Smooth muscle cell (in vitro differentiated cells): ENCODE measurements around the gene RBKS. TPM values are rescaled to one million over a fixed set of nuclear protein-coding genes. Genes with fewer than 3 reads are reported as not detected.

ENCODE experiments used
- DNase-seq: peaks from one replicate; lab custom pipeline; 2025; ENCODE audit not compliant: unreplicated experiment; lab: John Stamatoyannopoulos, UW
- H2AFZ ChIP-seq: fragments of 200-600 bp; sonication (generic); 2 replicates; pipeline ENCODE4 v1.6.0; 2016; ENCODE audit warnings: antibody characterized with exemption, low read depth, mild to moderate bottlenecking
- H3F3A ChIP-seq: fragments of 200-600 bp; sonication (generic); 2 replicates; pipeline ENCODE4 v1.6.0; 2017; ENCODE audit warnings: antibody characterized with exemption, low read depth
- H3K27ac ChIP-seq: fragments of 200-600 bp; sonication (generic); 2 replicates; pipeline ENCODE4 v1.5.1; 2016; ENCODE audit warnings: low read depth, mild to moderate bottlenecking
- H3K27me3 ChIP-seq: fragments of 200-600 bp; sonication (generic); 2 replicates; pipeline ENCODE4 v1.6.1; 2016; ENCODE audit warnings: low read depth, mild to moderate bottlenecking
- H3K36me3 ChIP-seq: fragments of 200-600 bp; sonication (generic); 2 replicates; pipeline ENCODE4 v1.5.1; 2016; ENCODE audit warnings: low read depth
- H3K4me1 ChIP-seq: fragments of 200-600 bp; sonication (generic); 2 replicates; pipeline ENCODE4 v1.5.1; 2016; ENCODE audit warnings: low read depth
- H3K4me2 ChIP-seq: fragments of 200-600 bp; sonication (generic); 2 replicates; pipeline ENCODE4 v1.6.0; 2016; ENCODE audit warnings: mild to moderate bottlenecking
- H3K4me3 ChIP-seq: fragments of 200-600 bp; sonication (generic); 2 replicates; pipeline ENCODE4 v1.5.1; 2016; ENCODE audit warnings: mild to moderate bottlenecking
- H3K79me2 ChIP-seq: fragments of 200-600 bp; sonication (generic); 2 replicates; pipeline ENCODE4 v1.6.0; 2016; ENCODE audit warnings: low read depth, mild to moderate bottlenecking
- H3K9ac ChIP-seq: fragments of 200-600 bp; sonication (generic); 2 replicates; pipeline ENCODE4 v1.6.0; 2016; ENCODE audit warnings: low read depth
- H3K9me3 ChIP-seq: fragments of 200-600 bp; sonication (generic); replicated peaks from 2 replicates; pipeline ENCODE4 v1.5.1; 2016; ENCODE audit warnings: low read depth
- H4K20me1 ChIP-seq: fragments of 200-600 bp; sonication (generic); 2 replicates; pipeline ENCODE4 v1.6.0; 2016; ENCODE audit warnings: low read depth
- CTCF ChIP-seq: fragments of 200-600 bp; sonication (generic); IDR thresholded peaks from 2 replicates; pipeline ENCODE4 v1.5.1; 2017; ENCODE audit warnings: borderline replicate concordance, mild to moderate bottlenecking, antibody characterized with exemption; ENCODE audit not compliant: insufficient read depth, poor library complexity, severe bottlenecking
- WGBS: methylation state at CpG from one replicate; pipeline ENCODE4 v1.1.7; 2016; ENCODE audit warnings: low lambda C conversion rate; 5-methylcytosine and 5-hydroxymethylcytosine counted together
- polyA plus RNA-seq: library from polyadenylated mRNA; unstranded; fragments of >200 nt; fragmentation: Nextera tagmentation; extraction: Ambion mirVana; gene quantifications from 2 replicates; pipeline ENCODE4 v1.2.1, GENCODE V29; 2016
- total RNA-seq: library from RNA; depleted of rRNA; stranded (reverse); fragments of >200 nt; gene quantifications from 2 replicates; pipeline ENCODE4 v1.2.3, GENCODE V29; 2014

The RBKS gene
- total and polyA plus RNA-seq, 2 experiments from 2014 or later: 1.0 to 3.3 TPM

- no peaks in the 10 kb centered on the region for H3K9me3 ChIP-seq
- H3F3A ChIP-seq: no peaks in the 10 kb centered on the region
- no peaks in the 10 kb centered on the region for H3K27me3 ChIP-seq
- H3K36me3 ChIP-seq: no peaks in the 10 kb centered on the region
- H3K79me2 ChIP-seq: no peaks in the 10 kb centered on the region
- H4K20me1 ChIP-seq: no peaks in the 10 kb centered on the region
- 94% methylated on average over 3 of the region's 3 CpGs for WGBS
- H3K4me2 ChIP-seq: no peak overlapping the region
- no peak overlapping the region for H2AFZ ChIP-seq
- DNase-seq: no peak
- H3K4me1 ChIP-seq: no peaks in the 10 kb centered on the region
- H3K9ac ChIP-seq: no peak overlapping the region
- no peak overlapping the region for H3K4me3 ChIP-seq
- no peak for TF ChIP-seq CTCF
- no peak overlapping the region for H3K27ac ChIP-seq
Observed at GRCh38 chr2:27849558-27850205, 40.5 kb downstream of the RBKS start.

- Histone ChIP-seq H3K79me2 (no peaks in the 10 kb centered on the region), H4K20me1 (no peaks in the 10 kb centered on the region), H3K9me3 (no peaks in the 10 kb centered on the region), H3K9ac (no peak overlapping the region), H3K4me1 (no peaks in the 10 kb centered on the region), H3K4me3 (no peak overlapping the region), H3F3A (no peaks in the 10 kb centered on the region), H3K4me2 (no peak overlapping the region), H3K27me3 (no peaks in the 10 kb centered on the region), H2AFZ (no peak overlapping the region), H3K27ac (no peak overlapping the region), H3K36me3 (no peaks in the 10 kb centered on the region)
- no peak for DNase-seq
- no peak for TF ChIP-seq CTCF
- WGBS: 88% methylated on average over 2 of the region's 2 CpGs
Observed at GRCh38 chr2:27847333-27847732, 42.9 kb downstream of the RBKS start.

GRCh38 chr2:27844821-27845255 lies 45.3 kb downstream of the RBKS start:
- H3K4me2 ChIP-seq: no peak overlapping the region
- H3K9ac ChIP-seq: no peak overlapping the region
- 68% methylated on average over 4 of the region's 4 CpGs for WGBS
- H3K79me2 ChIP-seq: no peaks in the 10 kb centered on the region
- no peaks in the 10 kb centered on the region for H4K20me1 ChIP-seq
- no peak for DNase-seq
- H2AFZ ChIP-seq: no peak overlapping the region
- no peaks in the 10 kb centered on the region for H3K36me3 ChIP-seq
- no peaks in the 10 kb centered on the region for H3K4me1 ChIP-seq
- H3K27me3 ChIP-seq: no peaks in the 10 kb centered on the region
- no peak for TF ChIP-seq CTCF
- H3K9me3 ChIP-seq: no peaks in the 10 kb centered on the region
- no peaks in the 10 kb centered on the region for H3F3A ChIP-seq
- H3K4me3 ChIP-seq: no peak overlapping the region
- no peak overlapping the region for H3K27ac ChIP-seq

GRCh38 chr2:27843992-27844391 lies 46.2 kb downstream of the RBKS start:
- Histone ChIP-seq H3K36me3 (no peaks in the 10 kb centered on the region), H3K79me2 (no peaks in the 10 kb centered on the region), H3F3A (no peaks in the 10 kb centered on the region), H3K27me3 (no peaks in the 10 kb centered on the region), H3K27ac (no peak overlapping the region), H3K9me3 (no peaks in the 10 kb centered on the region), H3K4me3 (no peak overlapping the region), H4K20me1 (no peaks in the 10 kb centered on the region), H2AFZ (no peak overlapping the region), H3K9ac (no peak overlapping the region), H3K4me1 (no peaks in the 10 kb centered on the region), H3K4me2 (no peak overlapping the region)
- DNase-seq: no peak
- 78% methylated on average over 7 of the region's 7 CpGs for WGBS
- no peak for TF ChIP-seq CTCF
